Measurements from ENCODE around the gene LRRC74B.
"Not testable (repeated sequence)": the region's sequence is repeated elsewhere in the genome, so short reads cannot be mapped to it uniquely, and the experiment has no call there.

The LRRC74B gene

DNA sequence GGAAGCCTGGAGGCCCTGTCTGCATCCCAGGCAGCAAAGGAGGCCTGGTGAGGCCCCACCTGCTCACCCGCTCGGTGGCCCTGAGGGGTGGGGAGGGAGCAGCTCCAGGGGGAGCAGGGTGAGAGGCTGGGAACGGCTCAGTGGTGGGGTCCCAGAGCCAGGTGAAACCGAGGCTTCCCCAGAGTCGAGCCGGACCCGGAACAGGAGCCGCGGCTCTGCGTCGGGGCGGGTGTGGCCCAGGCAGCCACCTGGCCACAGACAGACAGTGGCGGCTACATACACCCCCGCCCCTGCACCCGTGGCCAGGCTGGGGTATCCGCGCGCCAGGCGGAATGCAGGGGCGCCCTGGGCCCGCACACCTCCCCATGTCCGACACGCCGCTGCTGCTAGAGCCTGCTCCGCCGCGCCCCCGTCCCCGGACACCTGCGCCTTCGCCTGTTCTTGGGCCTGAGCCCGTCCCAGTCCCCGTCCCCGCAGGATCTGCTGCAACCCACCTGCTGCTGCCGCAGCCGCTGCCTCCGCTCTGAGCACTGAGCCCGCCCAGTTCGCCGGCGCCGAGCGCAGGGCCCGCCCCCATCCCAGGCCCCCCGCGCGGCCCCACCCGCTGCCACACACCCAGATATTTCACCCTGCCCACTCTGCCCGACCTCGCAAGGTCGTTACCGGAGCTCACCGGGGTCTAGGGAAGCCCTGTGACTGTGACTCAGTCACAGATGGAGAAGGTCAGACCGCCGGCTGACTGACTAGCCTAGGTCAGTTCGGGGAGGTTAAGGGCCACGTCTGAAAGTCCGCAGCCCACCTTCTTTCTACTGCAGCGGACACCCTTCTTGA lies 13.5 kb upstream of the LRRC74B start, which contains the start of gene SLC7A4:
TSS of gene SLC7A4 (minus strand) at position 525 of the 831 bp plus-strand sequence. CDS start 749 bp downstream, outside the sequence.
- DNase-seq = no peak

DNA sequence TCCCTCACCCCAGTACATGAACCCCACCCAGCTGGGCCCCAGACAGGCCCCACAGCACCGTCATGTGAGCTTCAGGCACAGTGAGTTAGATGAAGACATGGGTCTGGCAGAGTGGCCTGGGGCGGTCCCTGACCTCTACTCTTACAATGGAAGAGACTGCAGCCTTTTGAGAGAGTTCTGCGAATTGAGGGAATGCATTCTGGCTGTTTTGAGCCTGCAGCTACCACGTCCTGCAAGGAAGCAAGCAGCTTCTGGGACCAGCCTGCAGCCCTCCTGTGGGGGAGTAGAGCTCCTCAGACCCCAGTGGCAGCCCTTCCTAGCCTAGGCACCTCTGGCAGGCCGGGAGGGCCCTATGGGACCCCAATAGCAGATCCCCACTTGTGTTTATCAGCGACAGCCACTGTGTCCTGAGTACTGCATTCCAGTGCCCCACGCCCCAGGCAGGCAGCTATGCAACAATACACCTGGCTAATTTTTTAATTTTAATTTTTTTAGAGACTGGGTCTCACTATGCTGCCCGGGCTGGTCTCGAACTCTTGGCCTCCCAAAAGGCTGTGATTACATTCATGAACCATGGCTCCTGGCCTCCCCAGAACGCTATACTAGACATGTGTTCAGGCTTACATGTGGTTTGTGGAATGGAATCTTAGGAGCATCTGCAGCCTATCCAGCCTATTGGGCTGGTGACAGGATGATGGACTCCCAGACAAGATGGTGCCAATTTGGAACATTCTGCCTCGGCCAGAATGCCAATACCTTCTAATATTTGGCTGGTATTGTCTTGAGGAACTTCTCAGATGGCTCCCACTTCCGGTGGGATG lies 12.7 kb upstream of the LRRC74B start:
- DNase-seq = no peak

- DNase-seq = no peak
These were observed 11.9 kb upstream of the LRRC74B start for GRCh38 chr22:21033895-21034294.

DNA sequence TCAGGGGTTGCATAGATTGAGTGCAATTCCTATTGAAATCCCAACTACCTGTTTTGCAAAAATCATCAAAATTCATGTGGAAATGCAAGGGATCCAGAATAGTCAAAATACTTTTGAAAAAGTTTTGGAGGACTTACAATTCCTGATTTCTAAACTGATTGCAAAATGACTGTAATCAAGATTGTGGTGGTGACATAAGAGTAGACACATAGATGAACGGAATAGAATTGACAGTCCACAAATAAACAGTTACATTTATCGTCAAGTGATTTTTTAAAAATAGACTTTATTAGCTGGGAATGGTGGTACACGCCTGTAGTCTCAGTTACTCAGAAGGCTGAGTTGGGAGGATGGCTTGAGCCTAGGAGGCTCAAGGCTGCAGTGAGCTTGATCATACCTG lies 10.8 kb upstream of the LRRC74B start:
- no peak for DNase-seq

- no peak for DNase-seq
These were observed 7.3 kb upstream of the LRRC74B start for GRCh38 chr22:21038405-21038804.

DNA sequence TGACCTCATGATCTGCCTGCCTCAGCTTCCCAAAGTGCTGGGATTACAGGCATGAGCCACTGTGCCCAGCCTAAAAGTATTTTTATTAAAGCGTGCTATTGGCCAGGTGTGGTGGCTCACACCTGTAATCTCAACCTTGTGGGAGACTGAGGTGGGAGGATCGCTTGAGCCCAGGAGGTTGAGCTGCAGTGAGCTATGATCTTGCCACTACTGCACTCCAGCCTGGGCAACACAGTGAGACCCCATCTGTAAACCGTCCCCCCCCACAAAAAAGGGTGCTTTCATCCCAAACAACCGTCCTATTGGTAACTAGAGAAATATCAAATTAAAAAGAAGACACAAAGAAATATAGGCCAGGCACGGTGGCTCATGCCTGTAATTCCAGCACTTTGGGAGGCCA lies 6.6 kb upstream of the LRRC74B start:
- not testable (repeated sequence) for DNase-seq

GRCh38 chr22:21041937-21042336 lies 3.8 kb upstream of the LRRC74B start:
- DNase-seq = no peak

DNA sequence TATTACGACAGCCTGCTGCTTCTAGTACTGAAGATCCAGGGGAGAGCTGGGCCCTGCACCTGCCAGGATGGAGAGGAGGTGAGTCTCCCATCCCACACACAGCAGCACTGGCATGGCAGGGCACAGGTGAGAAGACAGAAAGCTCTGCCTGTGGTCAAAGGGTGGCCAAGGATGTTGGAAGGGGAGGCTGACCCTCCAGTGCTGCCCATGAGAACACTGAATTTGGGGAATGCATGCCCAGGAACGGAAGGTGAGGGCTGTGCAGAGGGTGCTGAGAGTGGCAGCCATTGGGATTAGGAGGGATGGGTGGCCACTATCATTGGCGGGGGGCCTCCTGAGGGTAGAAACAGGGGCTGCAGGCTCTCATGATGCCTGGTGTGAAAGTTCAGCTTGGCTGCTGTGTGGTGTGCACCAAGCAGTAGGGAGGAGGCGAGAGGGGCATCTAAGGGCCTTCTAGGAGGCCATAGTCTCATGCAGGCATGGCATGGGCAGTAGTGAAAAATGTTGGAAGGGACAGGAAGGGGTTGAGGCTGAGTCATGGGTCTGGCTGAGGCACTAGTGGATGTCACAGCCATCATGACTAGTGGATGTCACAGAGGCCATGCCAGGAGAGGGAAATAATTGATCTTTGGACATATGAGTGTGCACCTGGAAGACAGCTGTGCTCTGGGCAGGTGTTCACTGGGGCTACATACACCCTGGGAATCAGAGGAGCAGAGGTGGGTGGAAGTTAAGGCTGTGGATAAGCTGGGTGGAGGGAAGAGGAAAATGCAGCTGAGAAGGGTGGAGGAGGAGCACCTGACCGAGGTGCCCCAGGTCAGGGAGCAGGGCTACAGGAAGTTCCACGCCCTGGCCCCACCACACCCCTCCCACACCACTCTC lies 2.5 kb upstream of the LRRC74B start:
- no peak for DNase-seq

GRCh38 chr22:21043860-21044535 lies 1.7 kb upstream of the LRRC74B start:
- DNase-seq = no peak

DNA sequence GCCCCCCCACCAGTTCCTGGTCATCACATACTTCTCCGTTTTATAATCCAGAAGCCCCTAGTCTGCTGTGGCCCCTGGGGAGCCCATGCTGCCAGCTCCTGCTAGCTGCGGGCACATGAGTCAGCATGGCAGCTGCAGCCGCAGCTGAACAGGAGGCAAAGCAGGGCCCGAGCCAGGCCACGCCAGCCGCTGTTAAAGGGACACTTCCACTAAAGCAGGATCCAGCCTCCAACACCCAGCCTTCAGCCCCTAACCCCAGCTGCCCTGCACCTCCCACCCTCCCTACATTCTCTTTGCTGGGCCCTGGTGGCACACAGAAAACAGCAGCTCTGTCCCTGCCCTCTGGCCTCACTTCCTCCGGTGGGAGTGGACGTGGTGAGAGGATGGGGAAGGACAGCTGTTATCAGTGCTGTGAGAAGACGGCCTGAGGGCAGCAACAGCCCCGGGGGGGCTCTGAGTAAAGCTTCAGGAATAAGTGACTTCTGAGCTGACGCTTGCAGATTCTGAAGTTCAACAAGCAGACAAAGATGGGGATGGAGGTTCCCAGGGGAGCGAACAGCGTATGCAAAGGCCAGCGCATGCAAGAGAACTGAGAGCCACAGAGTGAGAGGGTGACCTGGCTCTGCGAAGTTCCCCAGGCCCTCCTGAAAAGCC lies 688 bp upstream of the LRRC74B start:
- no peak for DNase-seq

DNA sequence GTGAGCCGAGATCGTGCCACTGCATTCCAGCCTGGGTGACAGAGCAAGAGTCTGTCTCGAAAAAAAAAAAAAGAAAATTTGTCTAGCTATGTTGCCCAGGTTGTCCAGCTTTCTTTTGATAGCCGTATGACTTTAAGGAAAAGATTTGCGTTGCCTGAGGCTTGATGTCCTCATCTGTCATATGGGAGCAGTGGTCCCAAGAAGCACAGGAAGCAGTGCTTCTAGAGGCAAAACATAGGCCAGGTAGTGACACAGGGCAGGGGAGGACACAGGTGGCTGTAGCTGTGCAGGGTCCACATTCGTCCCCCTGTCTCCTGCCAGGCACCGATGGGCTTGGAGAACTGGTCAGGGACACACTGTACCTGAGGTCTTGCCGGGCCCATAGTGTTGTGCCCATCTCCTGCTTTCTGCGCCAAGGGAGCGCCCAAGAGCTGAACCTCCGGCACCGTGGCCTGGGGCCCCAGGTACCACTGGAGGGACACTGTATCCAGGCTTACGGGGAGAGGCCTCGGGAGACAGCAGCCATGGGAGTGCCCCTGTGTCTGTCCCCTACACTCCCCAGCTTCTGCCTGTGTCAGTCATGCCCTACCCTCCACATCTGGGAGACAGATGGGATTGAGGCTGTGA lies 1.4 kb downstream of the LRRC74B start:
- no peak for DNase-seq

DNA sequence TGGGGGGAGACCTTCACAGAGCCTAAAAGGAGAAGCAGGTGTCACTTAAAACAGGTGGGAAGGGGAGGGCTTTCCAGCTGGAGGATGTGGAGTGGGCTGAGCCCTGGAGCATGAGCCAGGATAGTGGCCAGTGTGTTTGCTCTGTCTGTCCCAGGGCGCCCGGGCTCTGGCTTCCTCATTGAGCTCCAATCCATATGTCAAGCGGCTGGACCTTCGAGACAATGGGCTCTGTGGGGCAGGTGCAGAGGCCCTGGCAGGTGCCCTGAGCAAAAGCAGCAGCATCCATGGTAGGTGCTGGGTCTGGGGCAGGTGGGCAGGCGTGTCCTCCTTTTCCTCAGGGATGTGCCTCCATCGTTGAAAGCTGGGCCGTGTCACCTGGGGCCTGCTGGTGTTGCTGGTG lies 2.0 kb downstream of the LRRC74B start:
- no peak for DNase-seq

DNA sequence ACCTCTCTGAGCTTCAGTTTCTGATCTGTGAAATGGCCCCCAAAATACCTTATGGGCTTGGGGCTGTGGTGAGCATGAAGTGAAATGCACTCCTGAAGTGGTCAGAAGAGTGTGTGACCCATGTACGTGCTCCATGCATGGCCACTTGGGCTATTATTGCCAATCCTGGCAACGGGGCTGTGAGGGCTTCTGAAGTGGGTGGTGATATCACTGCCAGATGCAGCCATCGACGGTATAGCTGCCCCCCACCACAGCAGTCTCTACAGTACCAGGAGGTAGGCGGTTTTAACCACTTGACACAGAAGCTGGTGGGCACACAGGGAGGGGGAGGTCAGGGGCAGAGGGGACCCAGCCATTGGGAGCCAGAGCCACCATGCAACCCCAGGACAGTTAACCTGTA lies 2.7 kb downstream of the LRRC74B start:
- not testable (repeated sequence) for DNase-seq

GRCh38 chr22:21048965-21049364 lies 3.2 kb downstream of the LRRC74B start:
- not testable (repeated sequence) for DNase-seq

GRCh38 chr22:21051145-21051830 lies 5.5 kb downstream of the LRRC74B start:
- DNase-seq = no peak

- DNase-seq = no peak
These were observed 6.2 kb downstream of the LRRC74B start for GRCh38 chr22:21051831-21052400.

GRCh38 chr22:21052715-21053459 lies 7.1 kb downstream of the LRRC74B start:
- no peak for DNase-seq

- DNase-seq = no peak
These were observed 8.4 kb downstream of the LRRC74B start for GRCh38 chr22:21054046-21054713.
